ENCODE measurements around the gene ARFGEF2. TPM values are rescaled to one million over a fixed set of nuclear protein-coding genes. Genes with fewer than 3 reads are reported as not detected.

ARFGEF2 gene
- total and polyA plus RNA-seq, 10 of the 15 experiments (the other 5 are each of a cell fraction or from before 2014, with no cell fraction given): 5.2 to 24.1 (median 17.7) TPM

DNA sequence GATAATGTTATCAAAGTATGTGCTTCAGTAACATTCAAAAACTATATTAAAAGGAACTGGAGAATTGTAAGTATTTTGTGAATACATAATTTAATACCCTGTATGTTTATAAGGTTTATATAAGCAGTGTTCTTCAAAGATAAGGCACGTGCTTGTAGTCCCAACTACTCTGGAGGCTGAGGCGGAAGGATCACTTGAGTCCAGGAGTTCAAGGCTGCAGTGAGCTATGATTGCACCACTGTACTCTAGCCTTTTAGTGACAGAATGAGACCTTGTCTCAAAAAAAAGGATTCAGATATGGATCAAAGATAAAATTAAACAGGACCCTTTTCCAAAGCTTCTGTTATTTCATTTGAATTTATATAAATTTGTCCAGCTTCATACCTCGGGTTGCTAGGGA lies 141.8 kb downstream of the ARFGEF2 start:
- POLR2A ChIA-PET: no interaction called here

More for the DNA sequence above, 141.8 kb downstream of the ARFGEF2 start:
- ChIA-PET RAD21 (ENCODE audit: unreplicated experiment) (no interaction called here), CTCF (interaction anchor here (0.8 to 1.7 kb wide), 7 partner anchors 8 to 154 kb away, joined by 3 to 4 read pairs (median 3); no protein-coding TSS in a partner anchor), SMC1A (ENCODE audit: uncharacterized antibody, unreplicated experiment) (interaction anchor here (0.8 to 1.2 kb wide), 3 partner anchors 12 to 71 kb away, joined by 3 read pairs; no protein-coding TSS in a partner anchor)
- Histone ChIP-seq H3K4me3 (no peak overlapping the region), H3K9ac (ENCODE audit: control insufficient read depth, insufficient read depth, low read length) (no peak overlapping the region), H3K27me3 (replicated peaks in 1 of 2; ENCODE audit: control insufficient read depth in 2 of 2, insufficient read depth in 2 of 2, low read length in 1 of 2) (no peaks in the 10 kb centered on the region), H3K4me2 (ENCODE audit: control insufficient read depth, insufficient read depth) (no peak overlapping the region), H3K79me2 (ENCODE audit: control insufficient read depth, insufficient read depth, low read length) (peaks cover 9% of the 10 kb centered on the region), H3K27ac (ENCODE audit: control insufficient read depth, insufficient read depth) (no peak overlapping the region), H3K36me3 (ENCODE audit: control insufficient read depth in 2 of 2, insufficient read depth in 2 of 2, low read length in 1 of 2) (peaks cover 11 to 35% of the 10 kb centered on the region in 2 experiments), H3K9me3 (replicated peaks; ENCODE audit: control insufficient read depth, insufficient read depth, low read length) (no peaks in the 10 kb centered on the region), H2AFZ (ENCODE audit: control insufficient read depth, low read depth, low read length) (no peak overlapping the region), H4K20me1 (ENCODE audit: control insufficient read depth, insufficient read depth) (no peaks in the 10 kb centered on the region), H3K4me1 (ENCODE audit: control insufficient read depth, insufficient read depth, low read length) (no peaks in the 10 kb centered on the region)
- WGBS (ENCODE audit: insufficient coverage, insufficient replicate concordance, low lambda C conversion rate, missing lambda C conversion rate): 97% methylated on average over 3 of the region's 3 CpGs
- no peak for ATAC-seq
- TF ChIP-seq CREM (IDR thresholded peaks at IDR 0.05; ENCODE audit: low read depth) (no peak), TAF1 (IDR thresholded peaks at IDR 0.05; ENCODE audit: borderline replicate concordance, low read depth, low read length) (no peak), PML (IDR thresholded peaks at IDR 0.05; ENCODE audit: low read length) (no peak), SRF (IDR thresholded peaks at IDR 0.05; ENCODE audit: low read depth in 2 of 2, low read length in 2 of 2) (no peak), PAX5 (IDR thresholded peaks at IDR 0.05; ENCODE audit: borderline replicate concordance, low read depth, low read length) (no peak), IRF4 (IDR thresholded peaks at IDR 0.05; ENCODE audit: low read depth, low read length) (no peak), MAX (IDR thresholded peaks at IDR 0.05; ENCODE audit: low read depth, low read length) (no peak), HCFC1 (IDR thresholded peaks at IDR 0.05; ENCODE audit: low read length) (no peak), NR2C2 (IDR thresholded peaks at IDR 0.05; ENCODE audit: borderline replicate concordance, control insufficient read depth, insufficient read length, low read depth) (no peak), RUNX3 (IDR thresholded peaks at IDR 0.05; ENCODE audit: low read length) (no peak), TCF12 (IDR thresholded peaks at IDR 0.05; ENCODE audit: low read depth, low read length) (no peak), POLR2AphosphoS5 (IDR thresholded peaks at IDR 0.05; ENCODE audit: low read length) (no peak), CHD4 (IDR thresholded peaks at IDR 0.05) (no peak), ZNF274 (IDR thresholded peaks at IDR 0.05; ENCODE audit: insufficient read depth, insufficient read length) (no peak), E2F4 (IDR thresholded peaks at IDR 0.05; ENCODE audit: low read depth, low read length) (no peak), YY1 (IDR thresholded peaks at IDR 0.05; ENCODE audit: low read depth, low read length) (no peak)
- TF ChIP-seq, protein P1, sequence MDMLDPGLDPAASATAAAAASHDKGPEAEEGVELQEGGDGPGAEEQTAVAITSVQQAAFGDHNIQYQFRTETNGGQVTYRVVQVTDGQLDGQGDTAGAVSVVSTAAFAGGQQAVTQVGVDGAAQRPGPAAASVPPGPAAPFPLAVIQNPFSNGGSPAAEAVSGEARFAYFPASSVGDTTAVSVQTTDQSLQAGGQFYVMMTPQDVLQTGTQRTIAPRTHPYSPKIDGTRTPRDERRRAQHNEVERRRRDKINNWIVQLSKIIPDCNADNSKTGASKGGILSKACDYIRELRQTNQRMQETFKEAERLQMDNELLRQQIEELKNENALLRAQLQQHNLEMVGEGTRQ (IDR thresholded peaks at IDR 0.05; ENCODE audit: borderline replicate concordance, low read depth, low read length): no peak
- TF ChIP-seq, protein P2, sequence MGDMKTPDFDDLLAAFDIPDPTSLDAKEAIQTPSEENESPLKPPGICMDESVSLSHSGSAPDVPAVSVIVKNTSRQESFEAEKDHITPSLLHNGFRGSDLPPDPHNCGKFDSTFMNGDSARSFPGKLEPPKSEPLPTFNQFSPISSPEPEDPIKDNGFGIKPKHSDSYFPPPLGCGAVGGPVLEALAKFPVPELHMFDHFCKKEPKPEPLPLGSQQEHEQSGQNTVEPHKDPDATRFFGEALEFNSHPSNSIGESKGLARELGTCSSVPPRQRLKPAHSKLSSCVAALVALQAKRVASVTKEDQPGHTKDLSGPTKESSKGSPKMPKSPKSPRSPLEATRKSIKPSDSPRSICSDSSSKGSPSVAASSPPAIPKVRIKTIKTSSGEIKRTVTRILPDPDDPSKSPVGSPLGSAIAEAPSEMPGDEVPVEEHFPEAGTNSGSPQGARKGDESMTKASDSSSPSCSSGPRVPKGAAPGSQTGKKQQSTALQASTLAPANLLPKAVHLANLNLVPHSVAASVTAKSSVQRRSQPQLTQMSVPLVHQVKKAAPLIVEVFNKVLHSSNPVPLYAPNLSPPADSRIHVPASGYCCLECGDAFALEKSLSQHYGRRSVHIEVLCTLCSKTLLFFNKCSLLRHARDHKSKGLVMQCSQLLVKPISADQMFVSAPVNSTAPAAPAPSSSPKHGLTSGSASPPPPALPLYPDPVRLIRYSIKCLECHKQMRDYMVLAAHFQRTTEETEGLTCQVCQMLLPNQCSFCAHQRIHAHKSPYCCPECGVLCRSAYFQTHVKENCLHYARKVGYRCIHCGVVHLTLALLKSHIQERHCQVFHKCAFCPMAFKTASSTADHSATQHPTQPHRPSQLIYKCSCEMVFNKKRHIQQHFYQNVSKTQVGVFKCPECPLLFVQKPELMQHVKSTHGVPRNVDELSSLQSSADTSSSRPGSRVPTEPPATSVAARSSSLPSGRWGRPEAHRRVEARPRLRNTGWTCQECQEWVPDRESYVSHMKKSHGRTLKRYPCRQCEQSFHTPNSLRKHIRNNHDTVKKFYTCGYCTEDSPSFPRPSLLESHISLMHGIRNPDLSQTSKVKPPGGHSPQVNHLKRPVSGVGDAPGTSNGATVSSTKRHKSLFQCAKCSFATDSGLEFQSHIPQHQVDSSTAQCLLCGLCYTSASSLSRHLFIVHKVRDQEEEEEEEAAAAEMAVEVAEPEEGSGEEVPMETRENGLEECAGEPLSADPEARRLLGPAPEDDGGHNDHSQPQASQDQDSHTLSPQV (IDR thresholded peaks at IDR 0.05): no peak
- no peak for DNase-seq (ENCODE audit: low read depth, low spot score)
- intact Hi-C loops (cut with micrococcal nuclease; ENCODE audit: unreplicated experiment) (no loop called here), in situ Hi-C loops (cut with MboI) (no loop called here)
- no peak for FAIRE-seq
- BruUV-seq (replicated peaks): no TSS peak
